C4-2B (cell line): ENCODE results near the gene TRPV3.
"Not testable (repeated sequence)": the region's sequence is repeated elsewhere in the genome, so short reads cannot be mapped to it uniquely, and the experiment has no call there.

Experiments
- ZFX ChIP-seq: fragments of 450-650 bp; IDR thresholded peaks from 2 replicates; pipeline ENCODE4 v1.6.1; 2017
- TF ChIP-seq, protein P1 (sequence below): fragments of 450-650 bp; conservative IDR thresholded peaks from 2 replicates; pipeline ENCODE4 v1.5.1; 2017; ENCODE audit warnings: mild to moderate bottlenecking

- TF ChIP-seq, protein P1, sequence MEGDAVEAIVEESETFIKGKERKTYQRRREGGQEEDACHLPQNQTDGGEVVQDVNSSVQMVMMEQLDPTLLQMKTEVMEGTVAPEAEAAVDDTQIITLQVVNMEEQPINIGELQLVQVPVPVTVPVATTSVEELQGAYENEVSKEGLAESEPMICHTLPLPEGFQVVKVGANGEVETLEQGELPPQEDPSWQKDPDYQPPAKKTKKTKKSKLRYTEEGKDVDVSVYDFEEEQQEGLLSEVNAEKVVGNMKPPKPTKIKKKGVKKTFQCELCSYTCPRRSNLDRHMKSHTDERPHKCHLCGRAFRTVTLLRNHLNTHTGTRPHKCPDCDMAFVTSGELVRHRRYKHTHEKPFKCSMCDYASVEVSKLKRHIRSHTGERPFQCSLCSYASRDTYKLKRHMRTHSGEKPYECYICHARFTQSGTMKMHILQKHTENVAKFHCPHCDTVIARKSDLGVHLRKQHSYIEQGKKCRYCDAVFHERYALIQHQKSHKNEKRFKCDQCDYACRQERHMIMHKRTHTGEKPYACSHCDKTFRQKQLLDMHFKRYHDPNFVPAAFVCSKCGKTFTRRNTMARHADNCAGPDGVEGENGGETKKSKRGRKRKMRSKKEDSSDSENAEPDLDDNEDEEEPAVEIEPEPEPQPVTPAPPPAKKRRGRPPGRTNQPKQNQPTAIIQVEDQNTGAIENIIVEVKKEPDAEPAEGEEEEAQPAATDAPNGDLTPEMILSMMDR, result not testable (repeated sequence)
- not testable (repeated sequence) for TF ChIP-seq ZFX
These were observed 91.3 kb downstream of the TRPV3 start for GRCh38 chr17:3466355-3466754.
